GM23338 (cell line): Measurements from ENCODE around the gene PPFIA1. TPM values are rescaled to one million over a fixed set of nuclear protein-coding genes. Genes with fewer than 3 reads are reported as not detected.

Experiments
- ATAC-seq: fragments of 200-7000 bp; cut with Tn5 transposase; 3 replicates; pipeline ENCODE4 v1.9.1; 2020
- DNase-seq: peaks from one replicate; pipeline ENCODE4 v3.0.0-alpha.2; 2015; ENCODE audit warnings: low spot score
- H2AFZ ChIP-seq: fragments of 200-600 bp; sonication (generic); 2 replicates; pipeline ENCODE4 v1.8.0; 2016; ENCODE audit warnings: antibody characterized with exemption, mild to moderate bottlenecking, moderate library complexity
- H3F3A ChIP-seq: fragments of 200-600 bp; sonication (generic); replicated peaks from 2 replicates; pipeline ENCODE4 v1.8.0; 2017; ENCODE audit warnings: antibody characterized with exemption, mixed run types, low read depth
- H3K27ac ChIP-seq: fragments of 200-600 bp; sonication (generic); 2 replicates; pipeline ENCODE4 v1.6.1; 2016; ENCODE audit warnings: low read depth
- H3K27me3 ChIP-seq: fragments of 200-600 bp; sonication (generic); 2 replicates; pipeline ENCODE4 v1.8.0; 2016; ENCODE audit warnings: mild to moderate bottlenecking, mixed run types, moderate library complexity; ENCODE audit not compliant: insufficient read depth
- H3K36me3 ChIP-seq: fragments of 200-600 bp; sonication (generic); 2 replicates; pipeline ENCODE4 v1.8.0; 2016; ENCODE audit warnings: mild to moderate bottlenecking; ENCODE audit not compliant: insufficient read depth
- H3K4me1 ChIP-seq: fragments of 200-600 bp; sonication (generic); 2 replicates; pipeline ENCODE4 v1.8.0; 2016; ENCODE audit warnings: mild to moderate bottlenecking, moderate library complexity; ENCODE audit not compliant: insufficient read depth
- H3K4me2 ChIP-seq: fragments of 200-600 bp; sonication (generic); 2 replicates; pipeline ENCODE4 v1.7.1; 2017; ENCODE audit warnings: mixed run types
- H3K4me3 ChIP-seq: fragments of 200-600 bp; sonication (generic); 2 replicates; pipeline ENCODE4 v1.6.1; 2016; ENCODE audit warnings: mixed run types
- H3K79me2 ChIP-seq: fragments of 200-600 bp; sonication (generic); replicated peaks from 2 replicates; pipeline ENCODE4 v1.8.0; 2017; ENCODE audit warnings: mild to moderate bottlenecking; ENCODE audit not compliant: insufficient read depth
- H3K9me2 ChIP-seq: fragments of 200-600 bp; sonication (generic); 2 replicates; pipeline ENCODE4 v1.8.0; 2017; ENCODE audit not compliant: insufficient read depth
- H4K20me1 ChIP-seq: fragments of 200-600 bp; sonication (generic); replicated peaks from 2 replicates; pipeline ENCODE4 v1.8.0; 2017; ENCODE audit warnings: mild to moderate bottlenecking; ENCODE audit not compliant: insufficient read depth
- H3K27ac Mint-ChIP-seq: 2 replicates; pipeline ENCODE4 v1.8.0; 2020; ENCODE audit warnings: inconsistent platforms, mild to moderate bottlenecking, moderate library complexity, mixed read lengths
- H3K27me3 Mint-ChIP-seq: 3 replicates; pipeline ENCODE4 v1.8.0; 2022; ENCODE audit warnings: low read depth, mild to moderate bottlenecking, moderate library complexity, mixed read lengths, inconsistent platforms; ENCODE audit not compliant: insufficient read depth, poor library complexity
- H3K36me3 Mint-ChIP-seq: 3 replicates; pipeline ENCODE4 v1.8.0; 2021; ENCODE audit warnings: low read depth, mild to moderate bottlenecking, inconsistent platforms, moderate library complexity, mixed read lengths
- H3K4me1 Mint-ChIP-seq: 3 replicates; pipeline ENCODE4 v1.8.0; 2020; ENCODE audit warnings: mild to moderate bottlenecking, inconsistent platforms, mixed read lengths
- H3K4me3 Mint-ChIP-seq: 3 replicates; pipeline ENCODE4 v1.8.0; 2021; ENCODE audit warnings: moderate library complexity, mild to moderate bottlenecking, inconsistent platforms, mixed read lengths
- H3K9me3 Mint-ChIP-seq: 3 replicates; pipeline ENCODE4 v1.8.0; 2020; ENCODE audit warnings: moderate library complexity, mild to moderate bottlenecking, inconsistent platforms, mixed read lengths
- NANOG ChIP-seq: IDR thresholded peaks from 2 replicates; pipeline ENCODE4 v1.6.1; 2016; ENCODE audit warnings: antibody characterized with exemption, borderline replicate concordance
- POLR2AphosphoS5 ChIP-seq: IDR thresholded peaks from 2 replicates; pipeline ENCODE4 v1.6.1; 2016; ENCODE audit warnings: antibody characterized with exemption, low read depth
- ZNF331 ChIP-seq: fragments of 250-450 bp; sonication (Bioruptor Pico); IDR thresholded peaks from 2 replicates; pipeline ENCODE4 v1.5.0; 2020; ENCODE audit warnings: low read depth, mild to moderate bottlenecking, moderate library complexity
- microRNA counts: library from miRNA; unstranded; fragments of <30 nt; microRNA quantifications from one replicate; lab custom pipeline; 2017
- microRNA-seq: library from miRNA; unstranded; fragments of <30 nt; microRNA quantifications from one replicate; pipeline ENCODE4, GENCODE V29; 2017
- polyA plus RNA-seq: library from polyadenylated mRNA; unstranded; fragments of >200 nt; fragmentation: Nextera tagmentation; extraction: Ambion mirVana; gene quantifications from 2 replicates; pipeline ENCODE4 v1.2.1, GENCODE V29; 2016
- small RNA-seq: library from RNA; depleted of rRNA; stranded (forward); fragments of <200 nt; gene quantifications from one replicate; pipeline ENCODE3, GENCODE V24; 2014; ENCODE audit warnings: low replicate concordance
- total RNA-seq: library from RNA; depleted of rRNA; stranded (reverse); fragments of >200 nt; shearing (Covaris generic); gene quantifications from 2 replicates; pipeline ENCODE4 v1.2.3, GENCODE V29; 2014; rRNA removed
- TF ChIP-seq, protein P1 (sequence below): IDR thresholded peaks from one replicate; pipeline ENCODE4 v1.6.1; 2018; ENCODE audit warnings: antibody characterized with exemption; ENCODE audit not compliant: unreplicated experiment
- TF ChIP-seq, protein P2 (sequence below): IDR thresholded peaks from 2 replicates; pipeline ENCODE4 v1.6.1; 2016; ENCODE audit warnings: antibody characterized with exemption

PPFIA1 gene
- total and polyA plus RNA-seq, 2 experiments from 2014 or later = 41.7 to 62.0 TPM

DNA sequence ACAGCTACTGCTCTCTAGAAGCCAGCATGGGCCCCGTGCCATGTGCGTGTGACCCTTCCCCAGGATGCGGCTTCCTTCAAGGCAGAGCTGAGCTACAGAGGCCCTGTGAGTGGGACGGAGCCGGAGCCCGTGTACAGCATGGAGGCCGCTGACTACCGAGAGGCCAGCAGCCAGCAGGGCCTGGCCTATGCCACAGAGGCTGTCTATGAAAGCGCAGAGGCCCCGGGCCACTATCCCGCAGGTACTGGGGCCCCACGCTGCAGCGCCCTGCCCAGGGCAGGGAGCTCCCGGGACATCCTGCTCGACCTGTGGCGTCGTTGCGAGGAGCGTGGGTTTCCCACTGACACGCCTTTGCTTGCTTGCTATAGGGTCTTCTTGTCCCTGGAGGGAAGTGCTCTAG, 162.5 kb downstream of the PPFIA1 start (continued):
- TF ChIP-seq, protein P1, sequence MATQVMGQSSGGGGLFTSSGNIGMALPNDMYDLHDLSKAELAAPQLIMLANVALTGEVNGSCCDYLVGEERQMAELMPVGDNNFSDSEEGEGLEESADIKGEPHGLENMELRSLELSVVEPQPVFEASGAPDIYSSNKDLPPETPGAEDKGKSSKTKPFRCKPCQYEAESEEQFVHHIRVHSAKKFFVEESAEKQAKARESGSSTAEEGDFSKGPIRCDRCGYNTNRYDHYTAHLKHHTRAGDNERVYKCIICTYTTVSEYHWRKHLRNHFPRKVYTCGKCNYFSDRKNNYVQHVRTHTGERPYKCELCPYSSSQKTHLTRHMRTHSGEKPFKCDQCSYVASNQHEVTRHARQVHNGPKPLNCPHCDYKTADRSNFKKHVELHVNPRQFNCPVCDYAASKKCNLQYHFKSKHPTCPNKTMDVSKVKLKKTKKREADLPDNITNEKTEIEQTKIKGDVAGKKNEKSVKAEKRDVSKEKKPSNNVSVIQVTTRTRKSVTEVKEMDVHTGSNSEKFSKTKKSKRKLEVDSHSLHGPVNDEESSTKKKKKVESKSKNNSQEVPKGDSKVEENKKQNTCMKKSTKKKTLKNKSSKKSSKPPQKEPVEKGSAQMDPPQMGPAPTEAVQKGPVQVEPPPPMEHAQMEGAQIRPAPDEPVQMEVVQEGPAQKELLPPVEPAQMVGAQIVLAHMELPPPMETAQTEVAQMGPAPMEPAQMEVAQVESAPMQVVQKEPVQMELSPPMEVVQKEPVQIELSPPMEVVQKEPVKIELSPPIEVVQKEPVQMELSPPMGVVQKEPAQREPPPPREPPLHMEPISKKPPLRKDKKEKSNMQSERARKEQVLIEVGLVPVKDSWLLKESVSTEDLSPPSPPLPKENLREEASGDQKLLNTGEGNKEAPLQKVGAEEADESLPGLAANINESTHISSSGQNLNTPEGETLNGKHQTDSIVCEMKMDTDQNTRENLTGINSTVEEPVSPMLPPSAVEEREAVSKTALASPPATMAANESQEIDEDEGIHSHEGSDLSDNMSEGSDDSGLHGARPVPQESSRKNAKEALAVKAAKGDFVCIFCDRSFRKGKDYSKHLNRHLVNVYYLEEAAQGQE = no peak
- no peak for TF ChIP-seq NANOG
- TF ChIP-seq POLR2AphosphoS5 = no peak
- no peak for TF ChIP-seq ZNF331

DNA sequence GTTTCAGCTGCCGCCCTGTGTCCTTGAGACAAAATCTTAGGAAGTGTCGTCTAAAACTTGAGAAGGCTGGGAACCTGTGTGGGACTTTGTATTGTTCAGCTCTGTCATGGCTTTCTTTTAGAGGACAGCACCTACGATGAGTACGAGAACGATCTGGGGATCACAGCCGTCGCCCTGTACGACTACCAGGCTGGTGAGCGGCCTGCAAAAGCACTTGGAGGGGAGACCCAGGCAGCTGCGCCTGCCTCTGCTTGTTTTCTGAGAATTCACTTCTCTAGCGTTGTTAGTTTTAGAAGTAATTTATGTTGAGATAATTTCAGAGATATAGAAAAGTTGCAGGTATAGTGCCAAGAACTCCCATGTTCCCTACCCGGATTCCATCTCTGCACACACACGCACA, 163.0 kb downstream of the PPFIA1 start:
- Histone ChIP-seq H3K27ac (no peak overlapping the region), H3K79me2 (no peaks in the 10 kb centered on the region), H3K4me2 (no peak overlapping the region), H2AFZ (no peak overlapping the region), H3K4me1 (no peaks in the 10 kb centered on the region), H3F3A (no peaks in the 10 kb centered on the region), H3K9me2 (no peaks in the 10 kb centered on the region), H4K20me1 (peaks cover 10% of the 10 kb centered on the region), H3K4me3 (no peak overlapping the region), H3K27me3 (no peaks in the 10 kb centered on the region), H3K36me3 (peaks cover 22% of the 10 kb centered on the region; the same call in 1 of the 2 replicates)
- H3K27ac Mint-ChIP-seq = no peak overlapping the region
- H3K9me3 Mint-ChIP-seq = peaks cover 2% of the 10 kb centered on the region; the same call in 1 of the 3 replicates
- ATAC-seq = no peak
- no peak for DNase-seq
- H3K4me1 Mint-ChIP-seq = peaks cover 4% of the 10 kb centered on the region; the same call in 1 of the 3 replicates
- no peak overlapping the region for H3K4me3 Mint-ChIP-seq
- TF ChIP-seq, protein P2, sequence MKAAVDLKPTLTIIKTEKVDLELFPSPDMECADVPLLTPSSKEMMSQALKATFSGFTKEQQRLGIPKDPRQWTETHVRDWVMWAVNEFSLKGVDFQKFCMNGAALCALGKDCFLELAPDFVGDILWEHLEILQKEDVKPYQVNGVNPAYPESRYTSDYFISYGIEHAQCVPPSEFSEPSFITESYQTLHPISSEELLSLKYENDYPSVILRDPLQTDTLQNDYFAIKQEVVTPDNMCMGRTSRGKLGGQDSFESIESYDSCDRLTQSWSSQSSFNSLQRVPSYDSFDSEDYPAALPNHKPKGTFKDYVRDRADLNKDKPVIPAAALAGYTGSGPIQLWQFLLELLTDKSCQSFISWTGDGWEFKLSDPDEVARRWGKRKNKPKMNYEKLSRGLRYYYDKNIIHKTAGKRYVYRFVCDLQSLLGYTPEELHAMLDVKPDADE = no peak
- no peak for TF ChIP-seq POLR2AphosphoS5
- H3K36me3 Mint-ChIP-seq = peaks cover 90% of the 10 kb centered on the region
- H3K27me3 Mint-ChIP-seq = peaks cover 2% of the 10 kb centered on the region

MicroRNAs within 50 kb of the gene (microRNA counts, 767-probe panel; counts per million panel counts)
- microRNA hsa-miR-548k (lab: Ali Mortazavi, UCI) = not detected

Small RNAs within 50 kb of the gene (microRNA-seq; reads per million reads assigned to microRNA genes)
- 4.2 reads per million, percentile 16 among the genes with 10 or more reads in this experiment for gene MIR548K

Small RNAs within 50 kb of the gene (small RNA-seq; reads per million reads assigned to genes)
- gene MIR548K = 5.5 reads per million, percentile 93 among the genes with 10 or more reads in this experiment

Other genes with a start within 250 kb of the PPFIA1 start
- gene ANO1, start 192.4 kb upstream of the PPFIA1 start, total RNA-seq = 3.4 and 3.9 TPM in 2 replicates
- 1.3 and 1.4 TPM in 2 replicates for gene ANO1, start 192.4 kb upstream of the PPFIA1 start, polyA plus RNA-seq
- gene FADD, start 67.4 kb upstream of the PPFIA1 start, total RNA-seq = 50.6 and 65.8 TPM in 2 replicates
- 19.6 and 19.7 TPM in 2 replicates for gene FADD, start 67.4 kb upstream of the PPFIA1 start, polyA plus RNA-seq
- gene CTTN, start 127.8 kb downstream of the PPFIA1 start, total RNA-seq = 327 and 343 TPM in 2 replicates
- 148 and 163 TPM in 2 replicates for gene CTTN, start 127.8 kb downstream of the PPFIA1 start, polyA plus RNA-seq